HepG2 (cell line): ENCODE data around the gene PRRC1. TPM values are rescaled to one million over a fixed set of nuclear protein-coding genes. Genes with fewer than 3 reads are reported as not detected.

ENCODE experiments used
- ATAC-seq: fragments of 200-7000 bp; cut with Tn5 transposase; 3 replicates; pipeline ENCODE4 v1.9.1; 2020; ENCODE audit warnings: mild to moderate bottlenecking, moderate library complexity
- BruUV-seq: library from RNA; stranded (reverse); fragments of 400-500 nt; replicated peaks from 2 replicates; lab custom pipeline; 2021; lab: Mats Ljungman, UMichigan
- CTCF ChIA-PET: fragments of 300-600 bp; formaldehyde crosslinking; extraction: SDS; loops from one replicate; lab custom pipeline; 2021; ENCODE audit warnings: low total read pairs, inconsistent platforms, low intra/inter-chr PET ratio; lab: Yijun Ruan, JAX
- POLR2A ChIA-PET: fragments of 350-600 bp; sonication (Branson Sonifier 250); formaldehyde crosslinking; loops from one replicate; lab custom pipeline; 2020; ENCODE audit warnings: antibody characterized with exemption, inconsistent platforms; lab: Yijun Ruan, JAX
- DNase-seq: peaks from one replicate; pipeline ENCODE4 v3.0.0-alpha.2; 2015; ENCODE audit warnings: low spot score
- FAIRE-seq: peaks from 3 replicates; lab custom pipeline; 2011; peaks lifted over from hg19 to GRCh38; lab: Jason Lieb, UNC
- H2AFZ ChIP-seq: one replicate; pipeline ENCODE4 v1.6.1; 2011; ENCODE audit warnings: low read length, inconsistent platforms
- H3K27ac ChIP-seq: fragments of 300-600 bp; 3 replicates; pipeline ENCODE4 v1.8.0; 2011; ENCODE audit warnings: mixed run types, mild to moderate bottlenecking, mixed read lengths, low read length, inconsistent platforms; ENCODE audit not compliant: insufficient read depth; ENCODE audit errors: extremely low read length
- H3K27me3 ChIP-seq, 2 experiments: fragments of 200-600 bp in 1 of 2; 2 replicates in 1 of 2; 3 replicates in 1 of 2; pipeline versions ENCODE4 v1.6.0 to v1.8.0; 2011; ENCODE audit warnings: low read length in 2 of 2, mild to moderate bottlenecking in 2 of 2, moderate library complexity in 2 of 2, inconsistent platforms in 1 of 2; ENCODE audit not compliant: insufficient read depth in 2 of 2, control insufficient read depth in 1 of 2
- H3K36me3 ChIP-seq, 2 experiments: fragments of 200-600 bp in 1 of 2; replicated peaks in 1 of 2; 2 replicates in 1 of 2; 3 replicates in 1 of 2; pipeline versions ENCODE4 v1.5.1 to v1.8.0; 2011; ENCODE audit warnings: low read length in 2 of 2, inconsistent platforms in 1 of 2; ENCODE audit not compliant: insufficient read depth in 2 of 2, control insufficient read depth in 1 of 2
- H3K4me1 ChIP-seq: 2 replicates; pipeline ENCODE4 v1.5.1; 2012; ENCODE audit warnings: low read length, inconsistent platforms; ENCODE audit not compliant: insufficient read depth
- H3K4me2 ChIP-seq: 2 replicates; pipeline ENCODE4 v1.6.0; 2011; ENCODE audit warnings: low read depth, low read length, inconsistent platforms
- H3K4me3 ChIP-seq, 3 experiments: fragments of 200-600 bp in 1 of 3; sonication (generic), shearing (Covaris generic) in 1 of 3; replicated peaks in 1 of 3; 2 replicates each; pipeline ENCODE4 v1.5.1; 2011 to 2016; ENCODE audit warnings: low read length in 3 of 3, inconsistent platforms in 2 of 3, low read depth in 2 of 3, mild to moderate bottlenecking in 2 of 3, control low read depth in 1 of 3, mixed read lengths in 1 of 3; ENCODE audit not compliant: insufficient read depth in 1 of 3
- H3K79me2 ChIP-seq: one replicate; pipeline ENCODE4 v1.6.1; 2011; ENCODE audit warnings: low read length, inconsistent platforms; ENCODE audit not compliant: insufficient read depth
- H3K9ac ChIP-seq: 2 replicates; pipeline ENCODE4 v1.6.0; 2011; ENCODE audit warnings: mild to moderate bottlenecking, low read depth, low read length, inconsistent platforms; ENCODE audit not compliant: insufficient read depth
- H3K9me3 ChIP-seq: 2 replicates; pipeline ENCODE4 v1.5.1; 2012; ENCODE audit warnings: mild to moderate bottlenecking, low read length
- H4K20me1 ChIP-seq: 2 replicates; pipeline ENCODE4 v1.6.0; 2011; ENCODE audit warnings: inconsistent platforms, mild to moderate bottlenecking, low read length, moderate library complexity; ENCODE audit not compliant: insufficient read depth
- HMG20B ChIP-seq: conservative IDR thresholded peaks from 2 replicates; pipeline ENCODE4 v1.6.1; 2016; ENCODE audit warnings: missing genetic modification reagents, missing compliant biosample characterization
- NR2F6 ChIP-seq, 2 experiments: IDR thresholded peaks; 2 replicates each; pipeline ENCODE4 v1.6.1; 2016; ENCODE audit warnings: antibody characterized with exemption in 1 of 2, mild to moderate bottlenecking in 1 of 2
- PHF21A ChIP-seq: sonication (generic); formaldehyde crosslinking; IDR thresholded peaks from 2 replicates; pipeline ENCODE4 v1.5.0; 2020; ENCODE audit warnings: mild to moderate bottlenecking, missing genetic modification reagents
- POGZ ChIP-seq: sonication (generic); formaldehyde crosslinking; IDR thresholded peaks from 2 replicates; pipeline ENCODE4 v1.4.0; 2020; ENCODE audit warnings: mild to moderate bottlenecking, missing genetic modification reagents
- ZBTB33 ChIP-seq: sonication (generic); formaldehyde crosslinking; IDR thresholded peaks from 2 replicates; pipeline ENCODE4 v1.4.0; 2020; ENCODE audit warnings: missing genetic modification reagents
- ZFAT ChIP-seq: sonication (generic); formaldehyde crosslinking; conservative IDR thresholded peaks from 2 replicates; pipeline ENCODE4 v1.8.1; 2023; ENCODE audit warnings: missing genetic modification reagents, inconsistent platforms
- ZHX2 ChIP-seq, 2 experiments: sonication (generic) in 1 of 2; formaldehyde crosslinking in 1 of 2; IDR thresholded peaks; 2 replicates each; pipeline versions ENCODE4 v1.6.1 to v1.9.0; 2014 to 2022; ENCODE audit warnings: antibody characterized with exemption in 1 of 2, borderline replicate concordance in 1 of 2, inconsistent platforms in 1 of 2, low read depth in 1 of 2, missing genetic modification reagents in 1 of 2
- ZNF12 ChIP-seq: sonication (generic); formaldehyde crosslinking; IDR thresholded peaks from 2 replicates; pipeline ENCODE4 v1.5.0; 2020; ENCODE audit warnings: missing genetic modification reagents
- ZNF563 ChIP-seq: sonication (generic); formaldehyde crosslinking; IDR thresholded peaks from 2 replicates; pipeline ENCODE4 v1.8.0; 2022; ENCODE audit warnings: mild to moderate bottlenecking, moderate library complexity, missing genetic modification reagents
- ZNF639 ChIP-seq: conservative IDR thresholded peaks from 2 replicates; pipeline ENCODE4 v1.6.1; 2018; ENCODE audit warnings: missing genetic modification reagents
- WGBS: methylation state at CpG from one replicate; pipeline ENCODE4 v1.1.6; 2017; ENCODE audit warnings: low lambda C conversion rate; 5-methylcytosine and 5-hydroxymethylcytosine counted together
- in situ Hi-C: cut with HindIII; loops from 2 replicates; pipeline ENCODE4 v1.10.0; 2017; ENCODE audit warnings: low pct_unique_long_range_greater_than_20kb; ENCODE audit not compliant: extremely low pct_ligation_motif_present
- intact Hi-C: fragments of 100-400 bp; cut with micrococcal nuclease; formaldehyde crosslinking; loops from one replicate; pipeline ENCODE4 v1.10.0; 2022; ENCODE audit not compliant: unreplicated experiment
- polyA plus RNA-seq, 8 experiments: library from polyadenylated mRNA; depleted of rRNA in 3 of 8; stranded (reverse) in 7 of 8; unstranded in 1 of 8; fragments of >200 nt; fragmentation: Illumina TruSeq in 4 of 8; extraction: Trizol in 4 of 8; gene quantifications; 2 replicates each; pipeline versions ENCODE4 v1.2.1 to v1.2.3, GENCODE V29; 2011 to 2016; ENCODE audit warnings: low read depth in 4 of 8, missing spikeins in 1 of 8, mixed read lengths in 1 of 8; ENCODE audit not compliant: insufficient read depth in 1 of 8
- total RNA-seq, 5 experiments: library from RNA; depleted of rRNA; stranded (reverse); fragments of >200 nt; fragmentation: Illumina TruSeq; extraction: Trizol; gene quantifications; 2 replicates each; pipeline ENCODE4 v1.2.3, GENCODE V29; 2016; ENCODE audit warnings: low read depth in 1 of 5

PRRC1 gene
- total and polyA plus RNA-seq, 2 of the 13 experiments (the other 11 are each of a cell fraction or from before 2014, with no cell fraction given): 48.5 to 51.9 TPM

GRCh38 chr5:127521138-127521770 is 3.8 kb downstream of the PRRC1 start (continued):
- no peak for TF ChIP-seq HMG20B
- peak; percentile 87 for TF ChIP-seq ZBTB33 (CRISPR knock-in tag)
- peak; percentile 61; the same call in 1 of the 2 replicates for TF ChIP-seq POGZ (CRISPR knock-in tag)
- no peak for TF ChIP-seq PHF21A (CRISPR knock-in tag)
- TF ChIP-seq NR2F6 (IDR thresholded peaks at IDR 0.05): no peak
- 0 out of 2 replicates have a peak, but pooled peaks have one; percentile 11 for TF ChIP-seq NR2F6 (CRISPR knock-in tag; IDR thresholded peaks at IDR 0.05)
- TF ChIP-seq, all 625 proteins: peak for 7

GRCh38 chr5:127525181-127525580 is 7.7 kb downstream of the PRRC1 start:
- Histone ChIP-seq H3K4me3 (no peak overlapping the region), H3K4me1 (peaks cover 17% of the 10 kb centered on the region), H3K27me3 (no peaks in the 10 kb centered on the region), H3K79me2 (peaks cover 50% of the 10 kb centered on the region), H3K9ac (no peak overlapping the region), H3K27ac (no peak overlapping the region), H3K36me3 (peaks cover 8 to 50% of the 10 kb centered on the region in 2 experiments; a peak in 4 of 5 replicates), H2AFZ (no peak overlapping the region), H3K9me3 (no peaks in the 10 kb centered on the region), H3K4me2 (no peak overlapping the region), H4K20me1 (peaks cover 21% of the 10 kb centered on the region)
- intact Hi-C loops: no loop called here
- no TSS peak for BruUV-seq
- POLR2A ChIA-PET: no interaction called here
- ATAC-seq: no peak
- in situ Hi-C loops: no loop called here
- no peak for FAIRE-seq
- no peak for DNase-seq
- WGBS: 100% methylated on average over 1 of the region's 1 CpG
- CTCF ChIA-PET: no interaction called here
- TF ChIP-seq ZNF639 (CRISPR knock-in tag) (no peak), ZNF12 (CRISPR knock-in tag) (no peak), ZHX2 (IDR thresholded peaks at IDR 0.05; ENCODE audit: low read depth) (no peak), ZHX2 (CRISPR knock-in tag; IDR thresholded peaks at IDR 0.05; ENCODE audit: borderline replicate concordance) (no peak), ZNF563 (CRISPR knock-in tag) (no peak), ZFAT (CRISPR knock-in tag) (no peak)
